Measurements from ENCODE around the gene LAMTOR2. TPM values are rescaled to one million over a fixed set of nuclear protein-coding genes. Genes with fewer than 3 reads are reported as not detected.
"Not testable (repeated sequence)": the region's sequence is repeated elsewhere in the genome, so short reads cannot be mapped to it uniquely, and the experiment has no call there.

LAMTOR2 gene
- total RNA-seq = 53.6 and 79.0 TPM in 2 replicates

DNA sequence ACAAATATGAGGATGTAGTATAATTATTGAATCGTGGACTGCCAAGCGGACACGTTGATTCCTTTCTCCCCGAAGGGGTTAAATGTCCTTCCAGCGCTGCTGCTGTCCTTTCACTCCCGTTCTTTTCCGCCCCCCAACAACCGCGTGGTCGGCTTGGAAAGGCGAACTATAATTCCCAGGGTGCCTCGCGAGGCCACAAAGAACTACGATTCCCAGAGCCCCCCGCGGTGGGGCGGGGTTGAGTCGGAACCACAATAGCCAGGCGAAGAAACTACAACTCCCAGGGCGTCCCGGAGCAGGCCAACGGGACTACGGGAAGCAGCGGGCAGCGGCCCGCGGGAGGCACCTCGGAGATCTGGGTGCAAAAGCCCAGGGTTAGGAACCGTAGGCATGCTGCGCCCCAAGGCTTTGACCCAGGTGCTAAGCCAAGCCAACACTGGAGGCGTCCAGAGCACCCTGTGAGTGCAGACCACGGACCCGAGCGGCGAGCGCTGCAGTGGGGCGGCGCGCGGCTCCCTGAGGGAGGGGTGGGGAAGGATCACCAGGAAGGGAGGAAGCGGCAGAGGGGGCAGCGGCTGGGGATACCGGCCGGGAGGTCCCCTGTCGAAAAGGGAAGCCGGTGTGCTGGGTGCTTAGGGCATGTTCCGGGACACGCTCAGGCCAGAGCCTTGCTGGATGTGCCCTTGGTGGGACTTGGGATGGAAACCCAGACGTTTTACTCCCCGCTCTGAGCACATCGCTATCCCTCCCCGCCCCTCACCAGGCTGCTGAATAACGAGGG is at the start of gene LAMTOR2:
LAMTOR2 (plus strand) TSS at position 283 of the 781 bp plus-strand sequence; CDS start at position 391, 108 bp downstream.
- peak; percentile 89 for DNase-seq (ENCODE audit: low read depth)

DNA sequence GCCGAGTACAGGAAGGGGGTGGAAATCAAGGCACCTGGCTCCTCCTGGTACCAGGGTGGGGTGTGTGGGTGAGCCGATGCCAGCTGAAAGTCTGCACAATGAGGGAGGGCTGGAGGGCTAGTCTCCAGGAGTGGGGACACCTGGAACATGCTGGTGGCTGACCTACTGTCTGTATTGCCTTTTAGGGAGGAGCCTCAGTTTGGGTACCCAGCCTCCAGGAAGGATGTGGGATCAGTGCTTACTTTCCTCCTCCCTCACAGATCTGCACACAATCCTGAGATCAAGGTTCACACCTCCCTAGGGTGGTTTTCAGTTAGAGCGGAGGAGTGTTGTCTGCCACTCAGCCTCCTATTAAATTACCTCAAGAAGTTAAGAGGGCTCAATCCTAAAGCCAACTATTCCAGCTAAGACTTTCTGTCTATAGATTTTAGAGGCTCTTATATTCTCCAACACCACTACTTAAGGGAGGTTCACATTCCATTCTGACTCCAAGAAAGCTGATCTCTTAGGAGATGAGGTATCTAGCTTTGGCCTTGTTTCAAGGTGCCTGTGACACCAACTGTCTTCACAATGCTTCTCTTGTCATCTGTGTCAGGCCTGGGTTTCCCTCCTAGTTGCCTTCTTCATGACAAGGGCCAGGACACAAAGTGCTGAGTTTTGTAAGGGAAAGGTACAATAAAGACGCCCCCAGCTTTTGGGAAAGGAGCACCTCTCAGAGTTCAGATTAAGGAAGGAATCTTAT is 49.6 kb upstream of the LAMTOR2 start:
- DNase-seq (ENCODE audit: low read depth) = no peak

DNA sequence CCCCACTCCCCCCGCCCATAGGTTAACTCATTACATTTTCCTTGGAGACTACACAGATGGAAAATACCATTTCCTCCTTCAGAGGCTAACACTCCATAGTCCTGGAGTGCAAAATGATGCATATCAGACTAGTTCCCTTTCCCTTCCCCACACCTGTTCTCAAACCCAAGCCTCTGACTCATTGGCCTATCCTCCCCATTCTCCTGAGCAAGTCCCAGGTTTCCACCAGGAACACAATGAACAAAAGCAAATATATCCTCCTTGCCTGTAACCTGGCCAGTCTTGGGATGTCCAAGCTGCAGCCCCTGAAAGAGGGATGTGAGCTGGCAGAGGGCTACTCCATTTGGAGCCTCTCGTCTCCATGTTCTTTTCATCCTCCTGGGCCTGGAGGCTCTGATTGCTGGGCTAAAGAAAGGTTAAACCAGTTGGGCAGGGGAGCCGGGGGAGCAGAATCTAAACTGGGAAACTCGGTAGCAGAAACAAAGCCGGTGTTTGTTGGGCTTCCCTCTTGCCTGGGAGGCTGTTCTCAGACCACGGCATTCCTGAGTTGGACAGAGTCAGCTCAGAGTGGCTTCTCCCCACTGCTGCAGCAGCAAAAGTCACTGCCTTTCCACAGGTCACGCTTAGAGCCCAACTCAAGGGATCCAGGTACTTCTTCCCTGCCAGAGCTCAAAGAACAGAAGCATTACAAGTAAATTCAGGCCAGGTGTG is 47.8 kb upstream of the LAMTOR2 start:
- DNase-seq (ENCODE audit: low read depth) = peak; percentile 16

DNA sequence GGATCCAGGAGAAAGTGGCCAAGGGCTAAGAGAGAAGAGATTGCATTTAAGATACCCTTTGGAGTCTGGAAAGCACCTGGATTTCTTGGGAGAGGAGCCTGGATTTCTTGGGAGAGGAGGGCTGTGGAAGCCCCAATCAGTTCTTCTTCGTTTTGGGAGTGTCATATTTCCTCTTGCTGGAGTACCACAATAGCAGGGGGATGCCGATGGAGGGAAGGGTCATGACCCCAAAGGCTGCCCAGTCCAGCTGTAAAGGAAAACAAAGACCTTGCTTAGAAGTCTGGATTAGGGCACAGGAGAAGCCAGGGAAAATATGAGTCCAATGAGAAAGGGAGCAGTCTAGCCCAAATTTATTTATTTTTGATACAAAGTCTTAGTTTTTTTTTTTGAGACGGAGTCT is 45.2 kb upstream of the LAMTOR2 start:
- no peak for DNase-seq (ENCODE audit: low read depth)

DNA sequence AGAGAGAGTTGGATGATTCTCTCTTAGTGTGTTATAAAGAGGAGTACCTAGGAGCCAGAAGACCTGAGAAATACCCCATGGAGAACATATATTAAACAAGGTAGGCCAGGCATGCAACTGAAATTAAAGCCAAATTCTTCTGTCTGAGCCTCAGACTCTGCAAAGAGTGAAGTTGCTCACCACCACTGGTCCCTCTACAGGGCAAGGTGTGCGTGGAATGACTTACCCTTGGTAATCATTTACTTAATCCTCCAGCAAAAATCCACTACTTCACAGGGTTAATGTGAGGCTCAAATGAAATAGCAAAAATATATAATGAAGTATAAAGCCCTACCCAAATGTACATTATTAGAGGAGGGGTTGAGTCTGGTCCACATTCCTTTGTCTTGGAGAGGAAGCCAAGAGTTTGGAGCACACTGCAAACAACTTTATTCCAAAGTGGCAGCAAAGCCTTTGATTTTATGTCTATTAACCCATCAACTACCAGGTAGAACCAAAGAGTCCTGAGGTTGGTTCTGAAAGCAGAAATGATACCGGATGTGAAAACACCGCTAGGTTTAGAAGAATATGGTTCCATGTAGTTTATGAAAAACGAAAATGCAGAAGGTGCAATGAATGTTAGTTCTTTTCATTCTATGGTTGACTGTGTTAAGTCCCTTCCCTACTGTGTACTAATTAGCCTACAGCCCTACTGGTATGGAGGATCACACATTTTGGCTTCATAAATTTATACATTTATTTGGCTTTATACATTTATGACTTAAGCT is 42.3 kb upstream of the LAMTOR2 start:
- no peak for DNase-seq (ENCODE audit: low read depth)

DNA sequence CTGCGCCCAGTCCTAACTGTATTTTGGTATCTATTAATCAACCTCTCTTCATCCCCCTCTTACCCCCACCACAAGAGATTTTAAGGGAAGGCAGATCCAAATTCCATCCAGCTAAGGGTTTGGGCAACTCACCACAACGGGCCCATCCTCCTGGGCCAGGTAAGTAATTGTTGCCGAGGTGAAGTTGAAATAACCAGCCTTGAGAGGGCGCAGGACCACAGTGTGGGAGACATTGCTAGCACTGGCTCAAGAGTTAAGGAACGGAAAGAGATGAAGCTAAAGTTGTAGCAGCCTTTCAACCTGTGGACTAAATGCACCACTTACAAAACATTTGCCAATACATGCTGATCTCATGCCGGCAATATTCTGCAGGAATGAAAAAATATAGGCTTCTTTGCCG is 39.8 kb upstream of the LAMTOR2 start:
- no peak for DNase-seq (ENCODE audit: low read depth)

DNA sequence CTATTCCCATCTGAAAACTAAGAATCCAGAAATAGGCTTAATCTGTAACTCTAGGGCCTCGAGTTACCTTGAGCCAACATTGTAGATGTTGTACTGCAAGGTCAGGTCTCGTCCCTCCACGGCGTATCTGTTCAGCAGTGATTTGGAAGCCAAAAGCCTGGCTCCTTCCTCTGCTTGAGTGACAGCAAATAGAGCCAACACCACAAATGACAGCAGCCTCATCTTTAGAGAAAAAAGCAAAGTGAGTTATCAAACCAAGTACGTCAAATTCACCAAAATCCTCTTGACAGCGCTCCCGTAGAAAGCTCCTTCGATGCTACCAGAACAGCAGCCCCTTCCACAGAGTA is 34.7 kb upstream of the LAMTOR2 start:
- no peak for DNase-seq (ENCODE audit: low read depth)

DNA sequence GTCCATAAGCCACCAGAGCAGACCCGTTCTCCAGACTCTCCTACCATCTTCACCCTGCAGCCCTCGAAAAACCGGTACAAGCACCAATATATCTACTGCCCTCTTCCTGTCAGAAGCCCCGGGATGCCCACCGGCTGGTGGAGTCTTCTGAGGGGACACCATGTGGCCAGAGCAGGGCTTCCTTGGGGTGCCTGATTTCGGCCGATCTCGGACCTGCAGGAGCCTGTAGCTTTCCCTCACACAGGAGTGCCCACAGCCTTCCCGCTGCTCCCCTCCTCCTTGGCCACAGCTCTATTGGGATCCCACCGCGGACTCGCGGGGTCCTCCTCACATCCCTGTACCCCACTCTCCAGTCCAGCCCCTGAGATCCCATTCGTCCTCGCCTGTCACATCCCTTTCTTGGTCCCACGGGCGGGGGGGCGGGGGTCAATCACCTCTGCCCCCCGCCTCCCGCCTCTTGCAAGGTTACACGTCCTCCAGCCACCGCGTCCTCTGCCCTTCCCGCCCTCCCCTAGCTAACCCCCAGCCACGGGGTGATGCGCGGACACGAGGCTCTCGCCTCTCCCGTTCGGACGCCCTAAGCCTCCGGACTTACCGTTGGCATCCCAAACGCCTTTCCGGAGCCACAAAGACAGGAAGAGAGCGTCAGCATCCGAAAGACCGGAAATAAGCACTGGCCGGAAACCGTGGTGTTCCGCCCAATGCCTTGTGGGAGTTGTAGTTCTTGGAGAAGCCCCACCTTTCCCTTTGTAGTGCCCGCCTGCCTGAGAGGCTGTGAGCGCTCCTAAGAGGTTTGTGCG is 34.1 kb upstream of the LAMTOR2 start, which contains the start of gene SSR2:
SSR2 (minus strand) TSS at position 659 of the 800 bp plus-strand sequence. CDS start 784 bp downstream, outside the sequence.
- DNase-seq (ENCODE audit: low read depth) = peak; percentile 89

DNA sequence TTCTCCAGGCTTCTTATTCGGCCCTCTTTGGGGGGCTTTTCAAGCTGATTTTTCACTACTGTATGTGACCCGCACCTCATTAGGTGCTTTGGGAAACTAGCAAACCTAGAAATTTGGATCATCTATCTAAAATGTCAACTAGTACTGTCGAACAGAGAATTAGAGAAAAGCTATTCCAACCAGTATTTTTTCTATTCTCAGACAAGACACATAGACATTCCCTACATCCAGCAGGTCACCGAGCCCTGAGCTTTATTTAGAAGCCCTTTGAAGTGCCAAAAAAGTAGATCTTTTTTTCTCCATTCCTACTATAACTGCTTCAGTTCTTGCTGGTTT is 33.5 kb upstream of the LAMTOR2 start:
- no peak for DNase-seq (ENCODE audit: low read depth)

DNA sequence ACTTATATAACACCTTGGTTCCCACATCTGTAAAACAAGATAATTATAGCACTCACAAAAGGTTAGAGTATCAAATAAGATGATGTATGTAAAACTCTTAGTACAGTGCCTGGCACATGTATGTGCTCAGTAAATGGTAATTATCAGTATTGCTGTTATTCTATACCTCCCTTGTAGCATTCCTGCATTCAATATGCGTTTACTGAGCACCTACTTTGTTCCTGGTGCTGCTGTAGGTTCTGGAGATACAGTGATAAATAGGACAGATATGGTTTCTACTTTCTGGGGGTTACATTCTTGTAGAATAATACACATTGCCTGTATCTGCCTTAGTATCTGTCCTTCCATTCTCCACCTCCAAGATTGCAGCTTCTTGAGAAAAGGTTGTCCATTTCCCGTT is 32.6 kb upstream of the LAMTOR2 start:
- DNase-seq (ENCODE audit: low read depth) = no peak

DNA sequence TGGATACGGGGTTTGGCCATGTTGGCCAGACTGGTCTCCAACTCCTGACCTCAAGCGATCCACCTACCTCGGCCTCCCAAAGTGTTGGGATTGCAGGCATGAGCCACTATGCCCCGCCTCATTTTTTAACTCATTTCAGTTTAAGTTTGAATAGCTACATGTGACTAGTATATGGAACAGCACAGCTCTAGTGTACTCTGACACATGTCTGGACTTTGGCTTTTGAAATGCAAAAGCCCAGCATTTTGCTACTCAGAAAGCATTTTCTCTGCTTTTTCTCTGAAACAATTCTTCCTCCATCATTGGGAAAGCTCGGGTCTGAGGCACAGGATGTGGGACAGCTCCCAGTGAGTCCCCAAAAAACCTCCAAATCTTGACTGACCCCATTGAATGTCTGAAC is 29.8 kb upstream of the LAMTOR2 start:
- no peak for DNase-seq (ENCODE audit: low read depth)

DNA sequence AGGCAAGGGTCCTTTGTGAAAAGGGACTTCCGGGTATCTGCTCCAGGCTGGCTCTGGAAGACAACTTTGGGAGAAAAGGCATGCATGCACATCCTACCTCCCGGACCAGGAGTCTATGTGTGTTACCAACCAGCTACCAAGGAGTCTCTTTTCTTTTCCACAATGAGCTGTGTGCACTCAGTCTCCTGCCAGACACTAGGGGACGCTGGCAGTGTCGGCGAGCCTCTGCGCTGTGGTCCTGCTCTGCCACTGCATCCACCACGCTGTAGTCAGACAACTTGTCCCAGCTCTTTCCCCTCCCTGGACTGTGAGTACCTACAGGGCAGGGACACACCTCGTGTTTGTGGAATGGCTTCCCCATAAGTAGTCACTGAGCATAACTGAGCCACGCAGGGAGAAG is 28.7 kb upstream of the LAMTOR2 start:
- DNase-seq (ENCODE audit: low read depth) = peak; percentile 31

DNA sequence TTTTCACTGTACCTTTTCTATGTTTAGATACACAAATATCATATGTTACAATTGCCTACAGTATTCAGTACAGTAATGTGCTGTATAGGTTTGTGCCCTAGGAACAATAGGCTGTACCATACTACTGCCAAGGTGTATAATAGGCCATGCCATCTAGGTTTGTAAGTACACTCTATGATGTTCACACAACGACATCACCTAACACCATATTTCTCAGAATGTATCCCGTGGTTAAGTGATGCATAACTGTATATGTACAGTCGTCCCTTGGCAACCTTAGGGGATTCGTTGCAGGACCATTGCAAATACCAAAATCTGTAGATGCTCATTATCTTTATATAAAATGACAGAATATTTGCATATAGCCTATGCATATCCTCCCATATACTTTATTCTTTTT is 28.0 kb upstream of the LAMTOR2 start:
- DNase-seq (ENCODE audit: low read depth) = no peak

DNA sequence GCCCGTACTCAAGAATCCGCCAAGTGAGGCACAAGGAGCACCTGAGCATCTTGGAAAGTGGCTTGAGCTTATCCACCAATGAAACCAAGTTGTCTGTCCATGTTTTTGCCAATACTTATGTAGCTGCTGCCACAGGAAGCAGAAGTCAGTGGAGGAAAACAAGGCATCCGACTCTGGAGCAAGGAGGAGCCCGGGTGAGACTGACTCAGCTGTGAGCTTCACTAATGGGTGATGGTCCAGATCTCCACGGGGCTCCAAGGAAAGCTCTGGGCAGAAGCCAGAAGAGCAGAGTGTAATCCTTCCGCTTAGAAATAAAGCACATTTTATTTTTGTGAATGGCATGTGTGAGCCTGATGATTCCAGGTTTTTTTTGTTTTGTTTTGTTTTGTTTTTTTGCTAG is 21.6 kb upstream of the LAMTOR2 start:
- DNase-seq (ENCODE audit: low read depth) = no peak

DNA sequence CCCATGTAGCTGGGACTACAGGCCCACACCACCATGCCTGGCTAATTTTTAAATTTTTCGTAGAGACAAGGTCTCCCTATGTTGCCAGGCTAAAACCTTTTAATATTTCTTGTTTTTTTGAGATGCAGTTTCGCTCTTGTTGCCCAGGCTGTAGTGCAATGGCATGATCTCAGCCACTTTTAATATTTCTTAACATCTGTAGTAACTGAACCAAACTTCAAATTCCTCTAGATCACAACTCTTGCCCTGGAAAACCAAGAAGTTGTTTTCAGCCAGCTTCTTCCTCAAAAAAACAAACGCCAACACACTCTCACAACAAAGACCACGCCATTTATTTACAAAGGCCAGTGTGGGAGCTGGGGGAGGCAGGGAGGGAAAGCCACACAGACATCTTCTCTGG is 19.6 kb upstream of the LAMTOR2 start:
- DNase-seq (ENCODE audit: low read depth) = not testable (repeated sequence)

DNA sequence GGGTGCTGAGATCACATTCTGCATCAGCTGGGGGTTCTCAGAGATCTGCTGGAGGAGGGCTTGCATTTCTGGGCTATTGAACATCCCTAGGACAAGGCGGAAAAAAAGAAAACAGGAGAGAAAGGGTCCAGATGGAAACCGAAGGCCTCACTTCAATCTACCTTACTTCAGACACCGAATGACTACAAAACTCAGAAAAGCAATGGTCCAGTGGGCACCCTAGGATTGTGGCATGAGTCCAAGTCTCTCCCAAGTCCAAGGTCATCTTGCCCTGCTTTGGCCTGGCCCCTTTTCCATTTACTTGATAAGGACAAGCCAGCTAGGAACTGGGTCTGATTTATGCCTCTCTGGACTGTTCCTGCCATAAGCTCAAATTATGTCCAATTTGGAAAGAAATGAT is 11.8 kb upstream of the LAMTOR2 start:
- DNase-seq (ENCODE audit: low read depth) = no peak

DNA sequence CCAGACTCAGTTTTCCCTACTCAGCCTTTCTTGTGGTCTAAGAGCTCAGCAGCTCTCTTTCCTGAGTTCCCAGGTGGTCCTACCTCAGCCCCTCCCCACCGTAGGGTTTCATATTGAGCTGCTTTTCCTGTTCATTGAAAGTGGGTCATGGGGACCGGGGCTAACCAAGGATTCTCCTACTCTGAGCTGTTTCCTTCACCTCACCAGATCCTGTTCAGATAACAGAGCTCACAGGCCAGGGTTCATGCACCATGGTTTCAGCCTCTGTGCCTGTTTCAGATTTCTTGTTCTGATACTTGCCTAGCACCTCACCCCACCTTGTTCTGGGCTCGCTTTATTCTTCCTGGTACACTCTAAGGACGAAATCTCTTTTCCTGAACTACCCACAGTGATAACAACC is 9.5 kb upstream of the LAMTOR2 start:
- no peak for DNase-seq (ENCODE audit: low read depth)

DNA sequence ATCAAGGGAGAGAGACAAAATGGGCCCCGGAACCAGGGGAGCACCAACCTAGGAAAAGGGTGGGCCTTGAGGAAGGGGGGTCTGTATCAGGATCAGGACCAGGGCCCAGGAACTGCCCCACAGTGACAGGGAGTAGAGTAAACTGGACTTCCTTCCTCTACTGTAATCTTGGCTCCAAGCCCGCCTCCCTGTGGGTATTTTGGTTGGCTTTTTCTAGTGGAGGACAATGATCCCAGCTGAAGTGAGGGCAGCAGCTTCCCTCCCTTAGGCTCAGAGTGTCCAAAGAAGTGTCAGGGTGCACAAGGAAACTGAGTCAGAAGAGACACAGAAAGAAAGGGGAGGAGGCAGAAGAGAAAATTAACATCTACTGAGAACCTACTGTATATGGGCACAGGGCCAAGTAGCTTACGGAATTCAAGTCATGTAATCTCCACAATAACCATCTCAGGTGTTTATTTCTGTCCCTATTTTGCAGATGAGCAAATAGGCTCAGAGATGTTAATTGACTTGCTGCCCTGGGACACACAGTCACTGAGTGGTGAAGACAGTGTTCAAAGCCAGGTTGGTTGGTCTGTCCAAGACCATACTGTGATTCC is 5.8 kb upstream of the LAMTOR2 start:
- DNase-seq (ENCODE audit: low read depth) = no peak

DNA sequence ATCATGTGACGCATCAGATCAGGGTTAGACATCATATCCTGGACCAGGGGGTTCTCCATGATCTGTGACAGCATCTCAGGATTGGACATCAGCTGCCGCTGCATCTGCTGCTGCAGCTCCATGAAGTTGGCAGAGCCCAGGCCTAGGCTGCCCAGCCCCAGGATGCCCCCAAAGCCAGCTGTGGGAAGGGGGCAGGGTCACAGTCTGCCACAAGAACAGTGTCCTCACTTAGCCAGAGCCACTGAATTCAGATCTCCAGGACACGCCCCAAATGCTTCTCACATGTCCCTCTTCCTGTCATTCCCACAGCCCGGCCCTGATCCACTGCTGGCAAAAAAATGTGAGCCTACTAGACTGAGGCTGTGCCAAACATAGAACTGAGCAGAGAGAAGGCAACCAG is 4.2 kb upstream of the LAMTOR2 start:
- no peak for DNase-seq (ENCODE audit: low read depth)

DNA sequence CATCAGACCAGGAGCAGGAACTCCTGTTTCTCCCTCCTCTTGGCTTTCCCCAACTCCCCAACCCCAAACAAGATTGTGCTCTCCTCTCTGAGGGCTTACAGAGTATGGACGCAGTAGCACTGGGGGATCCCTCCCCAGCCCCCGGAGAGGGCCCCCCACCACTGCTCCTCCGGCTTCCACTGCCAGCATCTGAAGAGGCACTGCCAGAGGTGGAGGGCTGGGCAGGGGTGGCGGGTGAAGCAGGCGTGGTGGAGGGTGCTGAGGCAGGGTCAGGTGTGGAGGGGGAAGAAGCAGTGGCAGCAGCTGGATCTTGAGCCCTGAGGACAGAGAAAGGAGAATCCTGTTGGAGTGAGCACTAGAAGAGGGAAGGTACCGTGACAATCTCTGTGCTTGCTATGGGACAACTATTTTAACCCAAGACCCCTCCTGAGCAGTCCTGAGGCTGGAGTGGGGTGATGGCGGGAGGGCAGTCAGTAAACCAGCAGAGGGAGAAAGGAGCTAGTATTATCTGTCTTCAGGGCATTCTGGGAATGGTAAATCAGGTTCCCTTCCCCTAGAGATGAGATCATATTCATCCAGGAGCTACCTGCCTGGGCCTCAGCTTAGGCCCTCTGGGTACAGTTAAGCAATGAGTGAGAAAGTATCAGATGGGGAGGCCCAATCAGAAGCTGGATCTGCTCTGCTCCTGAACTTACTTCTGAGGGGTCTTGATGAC is 3.4 kb upstream of the LAMTOR2 start:
- DNase-seq (ENCODE audit: low read depth) = no peak
